H7 (cell line): ENCODE data around the gene ZNF324. TPM values are rescaled to one million over a fixed set of nuclear protein-coding genes. Genes with fewer than 3 reads are reported as not detected.

Experiments used
- DNase-seq: peaks from one replicate; pipeline ENCODE4 v3.0.0; 2012
- H3K27me3 ChIP-seq: 2 replicates; pipeline ENCODE4 v1.6.0; 2011; ENCODE audit warnings: mild to moderate bottlenecking, low read length; ENCODE audit not compliant: control insufficient read depth, insufficient read depth
- H3K36me3 ChIP-seq: replicated peaks from 2 replicates; pipeline ENCODE4 v1.5.1; 2011; ENCODE audit warnings: low read length; ENCODE audit not compliant: control insufficient read depth, insufficient read depth
- H3K4me3 ChIP-seq: 2 replicates; pipeline ENCODE4 v1.5.1; 2011; ENCODE audit warnings: low read depth, mild to moderate bottlenecking, control low read depth, low read length, moderate library complexity; ENCODE audit not compliant: insufficient read depth
- total RNA-seq: library from RNA; depleted of rRNA; stranded (reverse); fragments of >200 nt; shearing (Covaris generic); gene quantifications from 2 replicates; pipeline ENCODE4 v1.2.3, GENCODE V29; 2014; rRNA removed

The ZNF324 gene
- total RNA-seq, 1 experiment from 2014 or later = 6.6 TPM

DNA sequence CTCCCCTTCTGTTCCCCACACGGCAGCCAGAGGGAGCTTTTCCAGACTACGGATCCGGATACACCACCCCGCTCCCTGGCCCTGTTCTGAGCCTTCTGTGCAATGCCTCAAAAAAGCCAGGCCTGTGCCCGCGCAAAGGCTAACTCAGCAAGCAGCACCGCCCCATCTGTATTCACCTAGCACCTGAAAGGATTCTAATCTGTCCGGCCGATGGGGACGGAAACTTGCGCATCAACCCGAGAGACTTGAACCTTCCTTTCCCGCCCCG lies 52.1 kb downstream of the ZNF324 start:
- Histone ChIP-seq H3K4me3 (peak overlapping the region; percentile 83), H3K27me3 (no peaks in the 10 kb centered on the region), H3K36me3 (no peaks in the 10 kb centered on the region; the same call in 1 of the 2 replicates)
- DNase-seq = peak; percentile 93

DNA sequence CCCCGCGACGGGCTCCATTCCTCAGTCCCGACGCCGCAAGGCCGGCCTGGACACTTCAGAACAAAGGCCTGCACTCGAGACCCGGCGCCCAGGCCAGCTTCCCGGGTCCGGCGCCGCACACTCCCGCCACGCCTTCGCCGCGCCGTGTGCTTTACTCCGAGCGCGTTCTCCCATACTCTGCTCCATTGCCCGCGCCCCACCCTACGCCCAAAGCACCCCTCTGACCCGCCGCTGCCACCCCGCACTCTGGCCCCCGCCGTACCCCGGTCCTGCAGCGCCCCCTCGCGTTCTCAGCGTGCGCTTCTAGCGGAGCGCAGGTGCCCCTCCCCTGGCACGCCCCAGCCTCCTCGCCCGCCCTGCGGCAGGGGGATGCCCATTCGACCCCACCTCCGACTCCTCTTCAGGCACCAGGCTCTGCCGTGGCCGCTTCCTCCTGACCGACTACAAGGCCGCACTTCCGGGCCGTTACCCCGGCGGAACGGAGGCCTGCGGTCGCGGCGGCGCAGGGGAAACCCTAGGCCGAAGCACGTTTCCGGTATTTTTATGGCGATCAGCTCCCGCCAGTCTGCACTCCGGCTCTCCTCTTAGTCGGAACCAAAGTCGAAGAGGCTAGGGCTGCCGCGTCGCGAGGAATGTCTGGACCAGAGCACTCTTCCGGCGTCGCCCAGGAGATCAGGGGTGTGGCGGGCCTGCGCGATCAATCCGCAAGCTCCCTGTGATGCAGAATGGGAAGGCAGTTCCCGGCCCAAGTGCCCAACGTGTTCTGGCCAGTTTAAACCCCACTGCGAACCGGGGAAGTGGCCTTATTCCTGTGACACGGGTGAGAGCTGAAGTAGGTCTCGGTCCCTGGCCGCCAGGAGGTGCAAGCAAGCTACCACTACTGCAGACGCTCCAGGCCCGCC lies 52.7 kb downstream of the ZNF324 start, which contains the start of gene ZBTB45:
ZBTB45 (minus strand) TSS at position 456 of the 902 bp plus-strand sequence. CDS start 2,137 bp downstream, outside the sequence.
- DNase-seq = peak; percentile 98
- H3K4me3 ChIP-seq = peak within 1 kb of the TSS; percentile 83
- H3K27me3 ChIP-seq = no peaks in the 10 kb centered on the region
- no peaks in the 10 kb centered on the region; the same call in 1 of the 2 replicates for H3K36me3 ChIP-seq

DNA sequence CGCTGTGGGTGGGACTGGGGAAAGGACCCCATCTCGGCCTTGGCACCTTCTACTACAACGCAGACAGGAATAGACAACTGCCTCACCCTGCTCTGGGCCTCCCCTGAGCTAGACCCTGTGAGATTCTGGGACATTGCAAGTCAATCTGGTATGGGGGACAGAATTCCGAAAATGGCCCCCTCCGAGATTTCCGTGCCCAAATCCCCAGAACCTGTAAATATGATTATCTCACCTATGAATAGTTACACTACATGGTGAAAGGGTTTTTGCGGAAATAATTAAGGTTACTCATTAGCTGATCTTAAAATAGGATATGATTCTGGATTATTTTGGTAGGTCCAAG lies 53.3 kb downstream of the ZNF324 start:
- Histone ChIP-seq H3K36me3 (no peaks in the 10 kb centered on the region; the same call in 1 of the 2 replicates), H3K27me3 (no peaks in the 10 kb centered on the region), H3K4me3 (peak overlapping the region; percentile 83)
- no peak for DNase-seq

DNA sequence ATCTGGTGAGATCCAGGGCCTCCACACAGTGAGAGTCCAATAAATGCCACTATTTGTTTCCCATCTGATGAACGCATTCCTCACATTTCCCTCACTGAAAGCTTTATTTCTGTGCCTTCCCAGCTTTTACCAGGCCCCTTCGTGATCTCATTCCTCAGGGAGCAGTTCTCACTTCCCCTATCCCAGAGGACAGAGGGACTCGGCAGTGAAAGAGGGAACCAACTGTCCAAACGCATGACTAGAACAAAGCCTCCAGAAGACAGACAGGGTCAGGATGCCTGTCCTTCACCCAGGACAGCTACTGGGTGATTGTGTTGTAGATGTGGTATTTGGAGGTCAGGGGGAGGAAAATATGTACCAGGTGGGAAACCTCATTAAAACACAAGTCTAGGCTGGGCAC lies 54.8 kb downstream of the ZNF324 start:
- DNase-seq = no peak
- no peaks in the 10 kb centered on the region; the same call in 1 of the 2 replicates for H3K36me3 ChIP-seq
- H3K27me3 ChIP-seq = no peaks in the 10 kb centered on the region
- no peak overlapping the region for H3K4me3 ChIP-seq

DNA sequence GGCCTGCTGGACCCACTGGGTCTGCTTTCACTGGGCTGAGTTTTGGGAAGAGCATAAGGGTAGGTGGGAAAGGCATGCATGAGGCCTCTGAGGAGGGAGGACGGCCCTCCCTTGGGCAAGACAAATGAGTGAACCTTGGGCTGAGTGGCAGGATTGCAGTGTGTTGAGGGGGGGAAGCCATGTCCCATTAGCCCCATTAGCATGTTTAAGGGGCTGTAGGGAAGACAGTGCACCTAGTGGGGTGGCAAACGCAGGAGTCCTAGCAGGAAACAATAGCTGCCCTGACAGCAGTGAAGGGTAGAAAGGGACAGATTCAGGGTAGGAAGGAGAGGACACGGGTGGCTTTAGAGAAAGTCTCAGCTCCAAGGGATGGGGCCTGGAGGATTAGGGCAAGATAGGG lies 55.8 kb downstream of the ZNF324 start:
- peak; percentile 46 for DNase-seq
- H3K4me3 ChIP-seq = no peak overlapping the region
- H3K36me3 ChIP-seq = no peaks in the 10 kb centered on the region
- no peaks in the 10 kb centered on the region for H3K27me3 ChIP-seq

Other genes starting within 250 kb of the ZNF324 start
- 31.6 and 35.4 TPM in 2 replicates for gene ZNF544, start 238.2 kb upstream of the ZNF324 start, total RNA-seq
- gene ZNF8, start 188.1 kb upstream of the ZNF324 start, total RNA-seq = 9.4 and 11.9 TPM in 2 replicates
- 21.7 and 24.8 TPM in 2 replicates for gene ERVK3-1, start 161.7 kb upstream of the ZNF324 start, total RNA-seq
- gene ZSCAN22, start 140.1 kb upstream of the ZNF324 start, total RNA-seq = 2.6 and 2.7 TPM in 2 replicates
- gene A1BG, start 113.6 kb upstream of the ZNF324 start, total RNA-seq = 33.8 and 45.5 TPM in 2 replicates
- gene ZNF497, start 104.3 kb upstream of the ZNF324 start, total RNA-seq = 3.0 and 3.2 TPM in 2 replicates
- gene ZNF837, start 86.0 kb upstream of the ZNF324 start, total RNA-seq = 4.4 and 7.7 TPM in 2 replicates
- 2,794 and 2,937 TPM in 2 replicates for gene RPS5, start 79.8 kb upstream of the ZNF324 start, total RNA-seq
- 0.70 TPM in 1 of 2 replicates, not detected in the other for gene RNF225, start 71.4 kb upstream of the ZNF324 start, total RNA-seq
- 3.7 and 10.2 TPM in 2 replicates for gene ZNF584, start 58.4 kb upstream of the ZNF324 start, total RNA-seq
- gene ZNF132, start 26.9 kb upstream of the ZNF324 start, total RNA-seq = 2.1 and 3.8 TPM in 2 replicates
- gene ZNF324B, start 15.5 kb upstream of the ZNF324 start, total RNA-seq = 2.6 and 4.7 TPM in 2 replicates
- gene ZNF446, start 9.3 kb downstream of the ZNF324 start, total RNA-seq = 7.4 and 8.4 TPM in 2 replicates
- 19.4 and 23.9 TPM in 2 replicates for gene SLC27A5, start 44.9 kb downstream of the ZNF324 start, total RNA-seq
- gene ZBTB45, start 52.7 kb downstream of the ZNF324 start, total RNA-seq = 12.6 and 20.4 TPM in 2 replicates
- 1,648 and 1,979 TPM in 2 replicates for gene TRIM28, start 77.0 kb downstream of the ZNF324 start, total RNA-seq
- gene CHMP2A, start 88.0 kb downstream of the ZNF324 start, total RNA-seq = 85.9 and 96.2 TPM in 2 replicates
- 131 and 188 TPM in 2 replicates for gene UBE2M, start 91.5 kb downstream of the ZNF324 start, total RNA-seq
- gene MZF1, start 106.3 kb downstream of the ZNF324 start, total RNA-seq = 11.0 and 12.5 TPM in 2 replicates